Endodermal cell (in vitro differentiated cells): ENCODE results near the gene HAS3. TPM values are rescaled to one million over a fixed set of nuclear protein-coding genes. Genes with fewer than 3 reads are reported as not detected.

Experiments
- DNase-seq: peaks from one replicate; pipeline ENCODE4 v3.0.0-alpha.2; 2017
- H3K27ac ChIP-seq: 2 replicates; pipeline ENCODE4 v1.5.1; 2013; ENCODE audit warnings: mild to moderate bottlenecking, low read depth, low read length, moderate library complexity
- H3K27me3 ChIP-seq: 2 replicates; pipeline ENCODE4 v1.6.1; 2013; ENCODE audit warnings: mild to moderate bottlenecking, low read length, moderate library complexity; ENCODE audit not compliant: insufficient read depth, control insufficient read depth, poor library complexity, severe bottlenecking
- H3K36me3 ChIP-seq: 2 replicates; pipeline ENCODE4 v1.7.0; 2013; ENCODE audit warnings: mild to moderate bottlenecking, low read length, moderate library complexity; ENCODE audit not compliant: control insufficient read depth, insufficient read depth
- H3K4me1 ChIP-seq: one replicate; pipeline ENCODE4 v1.7.0; 2013; ENCODE audit warnings: low read length; ENCODE audit not compliant: control insufficient read depth, insufficient read depth
- H3K4me3 ChIP-seq: 2 replicates; pipeline ENCODE4 v1.5.1; 2013; ENCODE audit warnings: mild to moderate bottlenecking, low read length, moderate library complexity
- H3K9ac ChIP-seq: 2 replicates; pipeline ENCODE4 v1.6.1; 2013; ENCODE audit warnings: mild to moderate bottlenecking, low read length, moderate library complexity; ENCODE audit not compliant: poor library complexity, severe bottlenecking; ENCODE audit errors: extremely low read depth
- H3K9me3 ChIP-seq: 2 replicates; pipeline ENCODE4 v1.6.1; 2013; ENCODE audit warnings: mild to moderate bottlenecking, low read length, moderate library complexity; ENCODE audit not compliant: control insufficient read depth
- H3K27ac Mint-ChIP-seq: 2 replicates; pipeline ENCODE4 v1.8.0; 2020; ENCODE audit warnings: mixed read lengths
- H3K27me3 Mint-ChIP-seq: 2 replicates; pipeline ENCODE4 v1.8.0; 2021; ENCODE audit warnings: mild to moderate bottlenecking, mixed read lengths; ENCODE audit not compliant: insufficient read depth
- H3K36me3 Mint-ChIP-seq: 2 replicates; pipeline ENCODE4 v1.8.0; 2020; ENCODE audit warnings: low read depth, mixed read lengths
- H3K4me1 Mint-ChIP-seq: 2 replicates; pipeline ENCODE4 v1.8.0; 2020; ENCODE audit warnings: mixed read lengths
- H3K4me3 Mint-ChIP-seq: 2 replicates; pipeline ENCODE4 v1.8.0; 2020; ENCODE audit warnings: mild to moderate bottlenecking, moderate library complexity, mixed read lengths
- H3K9me3 Mint-ChIP-seq: 2 replicates; pipeline ENCODE4 v1.8.0; 2020; ENCODE audit warnings: mild to moderate bottlenecking, mixed read lengths
- WGBS, 2 experiments: methylation state at CpG; one replicate each; pipeline versions ENCODE4 v1.1.5 to v1.1.7; 2013; ENCODE audit warnings: missing lambda C conversion rate in 2 of 2, mixed read lengths in 1 of 2; ENCODE audit not compliant: insufficient coverage in 1 of 2, insufficient read length in 1 of 2; 5-methylcytosine and 5-hydroxymethylcytosine counted together
- total RNA-seq, 2 donors: library from RNA; stranded (reverse); fragmentation: NEBNext Ultra II Directional in 1 of 2; extraction: Animal tissue kit (Norgen Biotek cat#: 25700) in 1 of 2; gene quantifications; 2 replicates in 1 of 2; 3 replicates in 1 of 2; pipeline ENCODE4 v1.2.1, GENCODE V29; 2021
- TF ChIP-seq, protein P1 (sequence below): fragments of 200-600 bp; sonication (generic); conservative IDR thresholded peaks from 2 replicates; pipeline ENCODE4 v1.5.0; 2021; ENCODE audit warnings: antibody characterized with exemption, mild to moderate bottlenecking

HAS3 gene
- total RNA-seq, 2 donors from 2014 or later: 1.8 to 4.1 TPM

DNA sequence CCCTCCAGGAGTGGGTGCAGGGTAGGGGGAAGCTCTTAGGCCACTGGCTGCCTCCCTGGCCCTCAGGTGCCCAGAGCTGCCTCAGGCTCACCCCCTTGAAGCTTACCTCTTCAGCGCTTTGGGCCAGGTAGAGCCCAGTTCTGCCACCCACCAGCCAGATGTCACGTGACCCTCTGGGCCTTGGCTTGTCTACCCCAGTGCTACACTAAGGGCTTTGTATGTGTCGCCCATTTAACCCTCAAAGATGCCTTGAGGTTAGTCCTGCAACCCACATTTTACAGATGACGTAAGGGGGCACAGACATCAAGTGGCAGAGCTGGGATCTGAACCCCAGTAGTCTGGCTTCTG is 3.4 kb downstream of the HAS3 start:
- no peaks in the 10 kb centered on the region for H3K9me3 ChIP-seq
- Mint-ChIP-seq H3K27ac (no peak overlapping the region), H3K27me3 (peaks cover 47% of the 10 kb centered on the region), H3K4me1 (peaks cover 26% of the 10 kb centered on the region), H3K9me3 (no peaks in the 10 kb centered on the region), H3K36me3 (peaks cover 18% of the 10 kb centered on the region), H3K4me3 (no peak overlapping the region)
- H3K4me3 ChIP-seq: no peak overlapping the region
- H3K27ac ChIP-seq: no peak overlapping the region
- WGBS, 2 experiments: 84 to 90% methylated on average over 4 of the region's 4 CpGs
- H3K9ac ChIP-seq: no peak overlapping the region
- TF ChIP-seq, protein P1, sequence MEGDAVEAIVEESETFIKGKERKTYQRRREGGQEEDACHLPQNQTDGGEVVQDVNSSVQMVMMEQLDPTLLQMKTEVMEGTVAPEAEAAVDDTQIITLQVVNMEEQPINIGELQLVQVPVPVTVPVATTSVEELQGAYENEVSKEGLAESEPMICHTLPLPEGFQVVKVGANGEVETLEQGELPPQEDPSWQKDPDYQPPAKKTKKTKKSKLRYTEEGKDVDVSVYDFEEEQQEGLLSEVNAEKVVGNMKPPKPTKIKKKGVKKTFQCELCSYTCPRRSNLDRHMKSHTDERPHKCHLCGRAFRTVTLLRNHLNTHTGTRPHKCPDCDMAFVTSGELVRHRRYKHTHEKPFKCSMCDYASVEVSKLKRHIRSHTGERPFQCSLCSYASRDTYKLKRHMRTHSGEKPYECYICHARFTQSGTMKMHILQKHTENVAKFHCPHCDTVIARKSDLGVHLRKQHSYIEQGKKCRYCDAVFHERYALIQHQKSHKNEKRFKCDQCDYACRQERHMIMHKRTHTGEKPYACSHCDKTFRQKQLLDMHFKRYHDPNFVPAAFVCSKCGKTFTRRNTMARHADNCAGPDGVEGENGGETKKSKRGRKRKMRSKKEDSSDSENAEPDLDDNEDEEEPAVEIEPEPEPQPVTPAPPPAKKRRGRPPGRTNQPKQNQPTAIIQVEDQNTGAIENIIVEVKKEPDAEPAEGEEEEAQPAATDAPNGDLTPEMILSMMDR: no peak
- no peak for DNase-seq
- peaks cover 37% of the 10 kb centered on the region for H3K27me3 ChIP-seq
- H3K4me1 ChIP-seq: no peaks in the 10 kb centered on the region
- H3K36me3 ChIP-seq: no peaks in the 10 kb centered on the region

- 95% methylated on average over 33 to 45 of the region's 48 CpGs for WGBS, 2 experiments
- Histone ChIP-seq H3K4me1 (peaks cover 5% of the 10 kb centered on the region), H3K9me3 (no peaks in the 10 kb centered on the region), H3K4me3 (no peak overlapping the region), H3K27ac (no peak overlapping the region), H3K36me3 (peaks cover 2% of the 10 kb centered on the region), H3K9ac (no peak overlapping the region), H3K27me3 (peaks cover 31% of the 10 kb centered on the region)
- Mint-ChIP-seq H3K4me3 (no peak overlapping the region), H3K36me3 (peaks cover 22% of the 10 kb centered on the region), H3K9me3 (no peaks in the 10 kb centered on the region), H3K27ac (no peak overlapping the region), H3K27me3 (peaks cover 42% of the 10 kb centered on the region), H3K4me1 (peaks cover 28% of the 10 kb centered on the region)
- DNase-seq: peak; percentile 40
- TF ChIP-seq, protein P1: no peak
Measured at GRCh38 chr16:69109486-69110270, 4.2 kb downstream of the HAS3 start.

GRCh38 chr16:69110406-69110805 is 5.0 kb downstream of the HAS3 start:
- peak; percentile 35 for DNase-seq
- H3K27me3 ChIP-seq: peaks cover 28% of the 10 kb centered on the region
- WGBS, 2 experiments: 90 to 95% methylated on average over 7 of the region's 7 CpGs
- H3K27ac ChIP-seq: no peak overlapping the region
- no peak overlapping the region for H3K4me3 ChIP-seq
- Mint-ChIP-seq H3K4me3 (no peak overlapping the region), H3K4me1 (peaks cover 24% of the 10 kb centered on the region), H3K27ac (no peak overlapping the region), H3K36me3 (peaks cover 26% of the 10 kb centered on the region), H3K27me3 (peaks cover 38% of the 10 kb centered on the region), H3K9me3 (no peaks in the 10 kb centered on the region)
- TF ChIP-seq, protein P1: no peak
- H3K9me3 ChIP-seq: no peaks in the 10 kb centered on the region
- H3K36me3 ChIP-seq: peaks cover 10% of the 10 kb centered on the region
- H3K4me1 ChIP-seq: peaks cover 5% of the 10 kb centered on the region
- H3K9ac ChIP-seq: no peak overlapping the region
